Measurements from ENCODE around the gene RAG2. TPM values are rescaled to one million over a fixed set of nuclear protein-coding genes. Genes with fewer than 3 reads are reported as not detected.

Gene RAG2
- total and polyA plus RNA-seq, 4 donors: not detected

GRCh38 chr11:36620246-36620645, 22.2 kb upstream of the RAG2 start:
- ATAC-seq (ENCODE audit: insufficient read depth, low FRiP score): no peak

GRCh38 chr11:36619502-36619901, 21.5 kb upstream of the RAG2 start:
- DNase-seq (peak; percentile 20 to 65 (median 46)), ATAC-seq (ENCODE audit: insufficient read depth, low FRiP score) (no peak)
- peaks cover 0 to 18% (median 4%) of the 10 kb centered on the region in 5 donors for H3K4me1 ChIP-seq (ENCODE audit: control insufficient read depth in 5 of 5, insufficient read depth in 5 of 5, low read length in 5 of 5)
- no peaks in the 10 kb centered on the region for H3K27me3 ChIP-seq (ENCODE audit: control insufficient read depth in 3 of 3, insufficient read depth in 3 of 3, low read length in 2 of 3)
- H3K4me3 ChIP-seq: no peak overlapping the region
- WGBS, 2 donors: 18 to 36% methylated on average over 5 of the region's 5 CpGs
- H3K9me3 ChIP-seq (ENCODE audit: control insufficient read depth in 4 of 4, insufficient read depth in 3 of 4, low read length in 3 of 4): no peaks in the 10 kb centered on the region
- peak overlapping the region in 1 of 2 donors; percentile 79 for H3K9ac ChIP-seq (ENCODE audit: insufficient read depth in 1 of 2, low read length in 2 of 2)
- H3K27ac ChIP-seq (ENCODE audit: low read depth in 1 of 2, low read length in 1 of 2): no peak overlapping the region
- H3K36me3 ChIP-seq (ENCODE audit: control insufficient read depth in 4 of 4, insufficient read depth in 4 of 4, low read length in 4 of 4): peaks cover 0 to 2% (median under 1%) of the 10 kb centered on the region in 4 donors
- TF ChIP-seq CTCF (IDR thresholded peaks at IDR 0.05; ENCODE audit: control extremely low read depth, extremely low read depth): no peak

More at GRCh38 chr11:36620246-36620645, 22.2 kb upstream of the RAG2 start:
- no peaks in the 10 kb centered on the region for H3K9me3 ChIP-seq (ENCODE audit: control insufficient read depth in 4 of 4, insufficient read depth in 3 of 4, low read length in 3 of 4)
- no peak for DNase-seq
- no peak overlapping the region for H3K4me3 ChIP-seq
- peaks cover 0 to 18% (median 6%) of the 10 kb centered on the region in 5 donors for H3K4me1 ChIP-seq (ENCODE audit: control insufficient read depth in 5 of 5, insufficient read depth in 5 of 5, low read length in 5 of 5)
- peaks cover 0 to 3% (median 1%) of the 10 kb centered on the region in 4 donors for H3K36me3 ChIP-seq (ENCODE audit: control insufficient read depth in 4 of 4, insufficient read depth in 4 of 4, low read length in 4 of 4)
- no peaks in the 10 kb centered on the region for H3K27me3 ChIP-seq (ENCODE audit: control insufficient read depth in 3 of 3, insufficient read depth in 3 of 3, low read length in 2 of 3)
- no peak for TF ChIP-seq CTCF (IDR thresholded peaks at IDR 0.05; ENCODE audit: control extremely low read depth, extremely low read depth)
- H3K27ac ChIP-seq (ENCODE audit: low read depth in 1 of 2, low read length in 1 of 2): no peak overlapping the region
- H3K9ac ChIP-seq (ENCODE audit: insufficient read depth in 1 of 2, low read length in 2 of 2): no peak overlapping the region

GRCh38 chr11:36618363-36619047, 20.5 kb upstream of the RAG2 start:
- no peak for DNase-seq
- H3K27ac ChIP-seq (ENCODE audit: low read depth in 1 of 2, low read length in 1 of 2): no peak overlapping the region
- no peak overlapping the region for H3K9ac ChIP-seq (ENCODE audit: insufficient read depth in 1 of 2, low read length in 2 of 2)
- no peak for TF ChIP-seq CTCF (IDR thresholded peaks at IDR 0.05; ENCODE audit: control extremely low read depth, extremely low read depth)
- H3K27me3 ChIP-seq (ENCODE audit: control insufficient read depth in 3 of 3, insufficient read depth in 3 of 3, low read length in 2 of 3): no peaks in the 10 kb centered on the region
- peaks cover 0 to 2% (median 0%) of the 10 kb centered on the region in 4 donors for H3K36me3 ChIP-seq (ENCODE audit: control insufficient read depth in 4 of 4, insufficient read depth in 4 of 4, low read length in 4 of 4)
- no peaks in the 10 kb centered on the region for H3K9me3 ChIP-seq (ENCODE audit: control insufficient read depth in 4 of 4, insufficient read depth in 3 of 4, low read length in 3 of 4)
- ATAC-seq (ENCODE audit: insufficient read depth, low FRiP score): no peak
- peaks cover 0 to 18% (median 4%) of the 10 kb centered on the region in 5 donors for H3K4me1 ChIP-seq (ENCODE audit: control insufficient read depth in 5 of 5, insufficient read depth in 5 of 5, low read length in 5 of 5)
- 56 to 61% methylated on average over 3 of the region's 3 CpGs for WGBS, 2 donors
- no peak overlapping the region for H3K4me3 ChIP-seq
